ENCODE data around the gene ERICH6B.

Gene ERICH6B

GRCh38 chr13:45584816-45585215 lies 30.7 kb downstream of the ERICH6B start:
- DNase-seq (ENCODE audit: insufficient read length, low spot score) (no peak), FAIRE-seq (no peak)
- TF ChIP-seq CTCF (IDR thresholded peaks at IDR 0.05; ENCODE audit: insufficient read depth, missing control alignments): peak; percentile 25

- DNase-seq (ENCODE audit: insufficient read length, low spot score): no peak
- TF ChIP-seq CTCF (IDR thresholded peaks at IDR 0.05; ENCODE audit: insufficient read depth, missing control alignments): no peak
- FAIRE-seq: no peak
Measured at GRCh38 chr13:45582408-45583076, 33.0 kb downstream of the ERICH6B start.

GRCh38 chr13:45576466-45576865 lies 39.1 kb downstream of the ERICH6B start:
- TF ChIP-seq CTCF (IDR thresholded peaks at IDR 0.05; ENCODE audit: insufficient read depth, missing control alignments): no peak
- FAIRE-seq: no peak

GRCh38 chr13:45575830-45576180 lies 39.7 kb downstream of the ERICH6B start:
- DNase-seq (ENCODE audit: insufficient read length, low spot score): no peak
- no peak for TF ChIP-seq CTCF (IDR thresholded peaks at IDR 0.05; ENCODE audit: insufficient read depth, missing control alignments)
- no peak for FAIRE-seq

More at GRCh38 chr13:45576466-45576865, 39.1 kb downstream of the ERICH6B start:
- no peak for DNase-seq (ENCODE audit: insufficient read length, low spot score)

- no peak for FAIRE-seq
- TF ChIP-seq CTCF (IDR thresholded peaks at IDR 0.05; ENCODE audit: insufficient read depth, missing control alignments): no peak
- no peak for DNase-seq (ENCODE audit: insufficient read length, low spot score)
Measured at GRCh38 chr13:45575146-45575829, 40.3 kb downstream of the ERICH6B start.

- DNase-seq (ENCODE audit: insufficient read length, low spot score) (no peak), FAIRE-seq (no peak)
- TF ChIP-seq CTCF (IDR thresholded peaks at IDR 0.05; ENCODE audit: insufficient read depth, missing control alignments): no peak
Measured at GRCh38 chr13:45565331-45565730, 50.2 kb downstream of the ERICH6B start.

- FAIRE-seq (no peak), DNase-seq (ENCODE audit: insufficient read length, low spot score) (no peak)
- no peak for TF ChIP-seq CTCF (IDR thresholded peaks at IDR 0.05; ENCODE audit: insufficient read depth, missing control alignments)
Measured at GRCh38 chr13:45564133-45564776, 51.3 kb downstream of the ERICH6B start.
